NB4 (cell line): ENCODE results near the gene NFIA.

Experiments used
- MYC ChIP-seq: IDR thresholded peaks from 2 replicates; pipeline ENCODE4 v1.6.1; 2011; ENCODE audit warnings: low read depth, low read length
- POLR2A ChIP-seq: IDR thresholded peaks from 2 replicates; pipeline ENCODE4 v1.6.1; 2011; ENCODE audit warnings: mild to moderate bottlenecking; ENCODE audit not compliant: insufficient read length; ENCODE audit errors: extremely low read depth
- TF ChIP-seq, protein P1 (sequence below): IDR thresholded peaks from one replicate; pipeline ENCODE4 v1.5.1; 2012; ENCODE audit warnings: low read depth, low read length
- TF ChIP-seq, protein P2 (sequence below): IDR thresholded peaks from 2 replicates; pipeline ENCODE4 v1.6.1; 2011; ENCODE audit warnings: low read depth, low read length

DNA sequence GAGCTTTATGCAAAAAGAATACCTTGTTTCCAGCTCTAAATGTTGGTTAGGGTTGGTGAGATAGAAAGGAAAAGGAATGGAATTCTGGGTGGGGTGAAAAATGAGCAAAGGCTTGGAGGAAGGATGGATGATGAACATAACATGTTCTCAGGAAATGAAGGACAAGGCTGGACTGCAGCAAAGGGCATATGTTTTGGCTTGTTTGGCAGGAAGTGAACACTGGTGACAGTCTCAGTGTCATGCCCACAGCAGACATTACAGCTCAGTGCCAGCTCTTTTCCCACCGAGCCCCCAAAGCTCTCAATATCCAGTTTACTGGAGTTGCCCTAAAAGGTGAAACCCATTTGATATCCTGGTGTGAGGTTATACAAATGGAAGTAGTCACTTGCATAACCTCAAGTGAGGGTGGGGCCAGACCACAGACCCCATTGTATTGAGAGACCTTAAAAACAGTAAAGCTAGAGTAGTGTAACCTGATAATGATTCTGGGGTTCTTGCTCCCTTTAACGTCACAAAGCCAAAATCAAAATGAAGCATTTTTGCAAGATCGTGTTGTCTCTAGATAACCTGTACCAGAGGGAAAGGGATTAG lies 270.6 kb downstream of the NFIA start:
- TF ChIP-seq, protein P1, sequence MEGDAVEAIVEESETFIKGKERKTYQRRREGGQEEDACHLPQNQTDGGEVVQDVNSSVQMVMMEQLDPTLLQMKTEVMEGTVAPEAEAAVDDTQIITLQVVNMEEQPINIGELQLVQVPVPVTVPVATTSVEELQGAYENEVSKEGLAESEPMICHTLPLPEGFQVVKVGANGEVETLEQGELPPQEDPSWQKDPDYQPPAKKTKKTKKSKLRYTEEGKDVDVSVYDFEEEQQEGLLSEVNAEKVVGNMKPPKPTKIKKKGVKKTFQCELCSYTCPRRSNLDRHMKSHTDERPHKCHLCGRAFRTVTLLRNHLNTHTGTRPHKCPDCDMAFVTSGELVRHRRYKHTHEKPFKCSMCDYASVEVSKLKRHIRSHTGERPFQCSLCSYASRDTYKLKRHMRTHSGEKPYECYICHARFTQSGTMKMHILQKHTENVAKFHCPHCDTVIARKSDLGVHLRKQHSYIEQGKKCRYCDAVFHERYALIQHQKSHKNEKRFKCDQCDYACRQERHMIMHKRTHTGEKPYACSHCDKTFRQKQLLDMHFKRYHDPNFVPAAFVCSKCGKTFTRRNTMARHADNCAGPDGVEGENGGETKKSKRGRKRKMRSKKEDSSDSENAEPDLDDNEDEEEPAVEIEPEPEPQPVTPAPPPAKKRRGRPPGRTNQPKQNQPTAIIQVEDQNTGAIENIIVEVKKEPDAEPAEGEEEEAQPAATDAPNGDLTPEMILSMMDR, result no peak
- TF ChIP-seq, protein P2, sequence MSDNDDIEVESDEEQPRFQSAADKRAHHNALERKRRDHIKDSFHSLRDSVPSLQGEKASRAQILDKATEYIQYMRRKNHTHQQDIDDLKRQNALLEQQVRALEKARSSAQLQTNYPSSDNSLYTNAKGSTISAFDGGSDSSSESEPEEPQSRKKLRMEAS, result no peak
- TF ChIP-seq POLR2A (no peak), MYC (no peak)
